HuH-7 (cell line): Measurements from ENCODE around the gene AGBL3.
A peak's percentile ranks its signal among the peaks of the same experiment; 100 is the strongest.

Source experiments
- DNase-seq: peaks from one replicate; pipeline ENCODE4 v3.0.0; 2011; ENCODE audit warnings: low spot score

Gene AGBL3

GRCh38 chr7:134986363-134987251, at the start of gene AGBL3:
AGBL3 (plus strand) TSS chr7:134986508; CDS start chr7:134987934, 1,426 bp downstream.
- DNase-seq = peak; percentile 93

GRCh38 chr7:134936893-134937510, 49.3 kb upstream of the AGBL3 start:
- no peak for DNase-seq

- no peak for DNase-seq
Measured at GRCh38 chr7:134938141-134938540, 48.2 kb upstream of the AGBL3 start.

GRCh38 chr7:134939136-134939535, 47.2 kb upstream of the AGBL3 start:
- DNase-seq = no peak

GRCh38 chr7:134940729-134941128, 45.6 kb upstream of the AGBL3 start:
- no peak for DNase-seq

GRCh38 chr7:134941185-134941900, 45.0 kb upstream of the AGBL3 start:
- DNase-seq = peak; percentile 10

GRCh38 chr7:134941952-134942351, 44.4 kb upstream of the AGBL3 start:
- no peak for DNase-seq

GRCh38 chr7:134942690-134943466, 43.4 kb upstream of the AGBL3 start:
- peak; percentile 15 for DNase-seq

GRCh38 chr7:134943785-134944400, 42.4 kb upstream of the AGBL3 start:
- peak; percentile 42 for DNase-seq

GRCh38 chr7:134945691-134946090, 40.6 kb upstream of the AGBL3 start:
- no peak for DNase-seq

GRCh38 chr7:134946260-134946659, 40.0 kb upstream of the AGBL3 start:
- no peak for DNase-seq

- no peak for DNase-seq
Measured at GRCh38 chr7:134947329-134947728, 39.0 kb upstream of the AGBL3 start.

- no peak for DNase-seq
Measured at GRCh38 chr7:134947831-134948230, 38.5 kb upstream of the AGBL3 start.

- no peak for DNase-seq
Measured at GRCh38 chr7:134948246-134948645, 38.1 kb upstream of the AGBL3 start.

GRCh38 chr7:134948736-134949135, 37.6 kb upstream of the AGBL3 start:
- peak; percentile 20 for DNase-seq

- DNase-seq = no peak
Measured at GRCh38 chr7:134949171-134949570, 37.1 kb upstream of the AGBL3 start.

GRCh38 chr7:134954197-134955082, 31.9 kb upstream of the AGBL3 start:
- peak; percentile 13 for DNase-seq

GRCh38 chr7:134957005-134957404, 29.3 kb upstream of the AGBL3 start:
- no peak for DNase-seq

- no peak for DNase-seq
Measured at GRCh38 chr7:134959810-134960209, 26.5 kb upstream of the AGBL3 start.

GRCh38 chr7:134962270-134962780, 24.0 kb upstream of the AGBL3 start:
- DNase-seq = no peak
